A549 treated with ZK216348 at 1 μM for 4 hours (cell line): Measurements from ENCODE around the gene GSE1. TPM values are rescaled to one million over a fixed set of nuclear protein-coding genes. Genes with fewer than 3 reads are reported as not detected.

Experiments used
- total RNA-seq: library from RNA; stranded (reverse); fragments of 200-300 nt; extraction: Qiagen RNA extraction; gene quantifications from 5 replicates; pipeline ENCODE4 v1.2.3, GENCODE V29; 2022; ENCODE audit warnings: low read depth

Gene GSE1
- total RNA-seq: 18.2 to 26.3 TPM (median 21.3 TPM) in 5 replicates

DNA sequence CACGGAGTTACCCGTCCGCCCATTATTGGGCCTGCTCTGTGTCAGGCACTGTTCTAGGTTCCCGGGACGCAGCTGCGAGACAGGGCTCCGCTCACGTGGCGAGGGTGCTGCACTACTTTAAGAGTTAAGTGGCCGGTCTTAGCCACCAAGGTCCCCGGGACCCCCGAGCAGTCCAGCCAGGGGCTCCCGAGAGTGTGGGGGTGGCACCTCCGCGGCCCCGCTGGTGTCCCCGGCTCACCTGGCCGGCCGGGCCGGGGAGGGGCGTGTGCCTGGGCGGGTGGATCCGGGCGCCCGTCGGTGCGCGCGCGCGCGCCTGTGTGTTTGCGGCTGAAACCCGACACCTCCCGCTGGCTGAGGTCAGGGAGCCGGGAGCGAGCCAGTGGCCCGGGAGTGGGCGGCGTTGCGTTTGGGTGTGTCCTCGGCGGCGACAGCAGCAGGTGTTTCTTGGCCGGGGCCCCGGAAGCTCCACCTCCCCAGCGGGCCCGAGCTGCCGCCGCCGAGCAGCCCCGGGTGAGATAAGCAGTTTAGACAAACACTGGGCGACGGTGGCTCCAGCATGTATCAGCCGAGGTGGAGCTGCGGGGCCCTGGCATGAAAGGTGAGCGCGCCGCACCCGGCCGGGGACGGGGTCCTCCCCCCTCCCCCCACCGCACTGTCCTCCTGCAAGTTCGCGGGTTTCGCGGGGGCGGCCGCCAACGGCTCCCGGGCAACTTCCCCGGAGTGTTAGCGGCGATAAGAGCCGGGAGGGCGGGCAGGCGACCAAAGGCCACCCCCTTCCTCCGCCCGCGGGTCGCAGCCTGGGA, at the start of gene GSE1:
GSE1 (plus strand) TSS at position 522 of the 803 bp plus-strand sequence; CDS start at position 592, 70 bp downstream.

GRCh38 chr16:85688586-85689284, 75.6 kb downstream of the GSE1 start, which contains the start of gene GINS2:
Gene GINS2 (minus strand): TSS chr16:85688954. CDS start chr16:85688898, 56 bp downstream.

Other genes with a start within 250 kb of the GSE1 start
- gene GINS2, start 75.6 kb downstream of the GSE1 start, total RNA-seq: 28.5 to 37.8 TPM (median 32.6 TPM) in 5 replicates
- gene C16orf74, start 137.8 kb downstream of the GSE1 start, total RNA-seq: 10.3 to 16.7 TPM (median 15.6 TPM) in 5 replicates
- 53.7 to 83.7 TPM (median 71.9 TPM) in 5 replicates for gene EMC8, start 186.2 kb downstream of the GSE1 start, total RNA-seq
- 668 to 857 TPM (median 752 TPM) in 5 replicates for gene COX4I1, start 186.4 kb downstream of the GSE1 start, total RNA-seq